K562 (cell line): ENCODE measurements around the gene RFT1.

Experiments
- AFF4 ChIP-seq: sonication (generic); formaldehyde crosslinking; IDR thresholded peaks from 2 replicates; pipeline ENCODE4 v1.8.0; 2023; ENCODE audit warnings: mild to moderate bottlenecking, missing genetic modification reagents
- CTCF ChIP-seq, 3 experiments: IDR thresholded peaks in 2 of 3; conservative IDR thresholded peaks in 1 of 3; 2 replicates each; pipeline ENCODE4 v1.5.1; 2011 to 2012; ENCODE audit warnings: low read length in 3 of 3, mild to moderate bottlenecking in 3 of 3, control low read depth in 2 of 3, improper control_type of control experiment in 1 of 3, inconsistent platforms in 1 of 3, low read depth in 1 of 3, mixed read lengths in 1 of 3, moderate library complexity in 1 of 3; ENCODE audit not compliant: insufficient read depth in 2 of 3
- HCFC1 ChIP-seq: IDR thresholded peaks from 2 replicates; pipeline ENCODE4 v1.6.1; 2012; ENCODE audit warnings: low read depth, low read length, improper control_type of control experiment
- LCOR ChIP-seq: sonication (generic); formaldehyde crosslinking; IDR thresholded peaks from 2 replicates; pipeline ENCODE4 v1.8.0; 2022; ENCODE audit warnings: mild to moderate bottlenecking, missing genetic modification reagents
- NR2C1 ChIP-seq, 2 experiments: fragments of 450-650 bp; IDR thresholded peaks; 2 replicates each; pipeline ENCODE4 v1.6.1; 2017; ENCODE audit warnings: mild to moderate bottlenecking in 2 of 2, antibody characterized with exemption in 1 of 2, inconsistent platforms in 1 of 2, missing compliant biosample characterization in 1 of 2, missing genetic modification characterization in 1 of 2
- POLR2A ChIP-seq: fragments of 450-650 bp; conservative IDR thresholded peaks from 2 replicates; pipeline ENCODE4 v1.6.1; 2016
- ZNF561 ChIP-seq: fragments of 450-650 bp; formaldehyde crosslinking; conservative IDR thresholded peaks from 2 replicates; pipeline ENCODE4 v1.4.0; 2020; ENCODE audit warnings: mild to moderate bottlenecking, moderate library complexity

- no peak for TF ChIP-seq CTCF (IDR thresholded peaks at IDR 0.05 in 2 of 3, conservative IDR thresholded peaks at IDR 0.05 in 1 of 3; ENCODE audit: insufficient read depth in 2 of 3, low read depth in 1 of 3, low read length in 3 of 3)
- TF ChIP-seq NR2C1 (IDR thresholded peaks at IDR 0.05), result no peak
- no peak for TF ChIP-seq NR2C1 (tag; IDR thresholded peaks at IDR 0.05)
- TF ChIP-seq POLR2A, result no peak
- no peak for TF ChIP-seq AFF4 (CRISPR knock-in tag)
- TF ChIP-seq ZNF561 (CRISPR knock-in tag), result no peak
- TF ChIP-seq HCFC1, result no peak
- no peak for TF ChIP-seq LCOR (CRISPR knock-in tag)
Observed at GRCh38 chr3:53126601-53127000, 3.6 kb downstream of the RFT1 start.
